GM19324 (cell line): ENCODE measurements around the gene PPP4R2.
"Not testable (repeated sequence)": the region's sequence is repeated elsewhere in the genome, so short reads cannot be mapped to it uniquely, and the experiment has no call there.

Experiments used
- ATAC-seq: cut with Tn5 transposase; IDR thresholded peaks from one replicate; pipeline ENCODE4 v1.9.1; 2021; ENCODE audit warnings: mild to moderate bottlenecking, moderate library complexity; ENCODE audit not compliant: unreplicated experiment, low FRiP score

The PPP4R2 gene

DNA sequence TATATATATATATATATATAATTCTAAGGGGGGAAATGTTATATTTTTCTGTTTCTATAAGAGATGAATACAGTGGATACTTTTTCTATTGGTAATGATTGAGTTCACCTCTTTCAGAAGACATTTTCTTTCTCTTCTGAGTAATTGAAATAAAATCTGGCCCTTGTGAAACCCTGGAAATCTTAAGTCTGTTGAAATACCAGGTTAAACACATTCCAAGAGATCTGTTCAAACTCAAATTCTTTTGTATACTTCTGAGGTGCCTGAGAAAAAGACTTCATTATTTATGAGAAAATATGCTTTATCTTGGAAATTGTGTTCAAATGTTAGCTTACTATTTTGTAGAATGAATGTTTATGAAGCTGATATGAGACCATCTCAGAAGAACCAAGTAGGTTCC is 69.6 kb downstream of the PPP4R2 start:
- not testable (repeated sequence) for ATAC-seq

DNA sequence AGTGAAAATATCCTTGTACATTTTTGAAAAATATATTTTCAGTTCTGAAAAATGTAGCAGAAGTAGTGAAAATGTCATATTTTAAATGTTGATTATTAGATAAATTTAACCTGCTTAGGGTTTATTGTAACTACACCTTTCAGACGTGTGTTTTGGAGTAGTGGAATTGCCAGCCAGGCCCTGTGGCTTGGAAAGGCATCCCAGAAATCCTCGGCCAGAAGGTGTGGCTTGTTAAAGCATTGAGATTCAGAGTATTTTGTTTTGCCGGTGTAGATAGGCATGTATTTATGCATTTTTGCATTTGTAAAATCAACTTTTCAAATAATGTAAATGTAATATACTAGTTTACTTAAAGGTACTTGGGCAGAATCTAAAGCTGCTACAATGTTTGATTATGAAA is 71.8 kb downstream of the PPP4R2 start:
- no peak for ATAC-seq

DNA sequence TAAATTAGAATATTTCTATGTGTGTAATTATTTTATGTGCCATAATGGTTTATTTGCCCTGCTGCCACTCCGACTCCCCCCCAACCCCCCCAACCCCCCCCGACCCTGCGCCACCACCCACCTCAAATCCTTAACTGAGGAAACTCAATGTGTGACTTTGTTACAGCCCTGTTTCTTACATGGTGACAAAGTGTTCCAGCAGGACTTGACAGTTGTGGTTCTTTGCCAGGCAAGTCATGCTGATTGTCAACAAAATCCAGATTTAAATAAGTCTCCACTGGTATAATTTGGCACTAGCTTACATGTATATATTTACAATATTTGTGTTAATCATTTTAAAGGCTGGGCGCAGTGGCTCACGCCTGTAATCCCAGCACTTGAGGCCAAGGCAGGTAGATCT is 72.6 kb downstream of the PPP4R2 start:
- ATAC-seq = no peak

DNA sequence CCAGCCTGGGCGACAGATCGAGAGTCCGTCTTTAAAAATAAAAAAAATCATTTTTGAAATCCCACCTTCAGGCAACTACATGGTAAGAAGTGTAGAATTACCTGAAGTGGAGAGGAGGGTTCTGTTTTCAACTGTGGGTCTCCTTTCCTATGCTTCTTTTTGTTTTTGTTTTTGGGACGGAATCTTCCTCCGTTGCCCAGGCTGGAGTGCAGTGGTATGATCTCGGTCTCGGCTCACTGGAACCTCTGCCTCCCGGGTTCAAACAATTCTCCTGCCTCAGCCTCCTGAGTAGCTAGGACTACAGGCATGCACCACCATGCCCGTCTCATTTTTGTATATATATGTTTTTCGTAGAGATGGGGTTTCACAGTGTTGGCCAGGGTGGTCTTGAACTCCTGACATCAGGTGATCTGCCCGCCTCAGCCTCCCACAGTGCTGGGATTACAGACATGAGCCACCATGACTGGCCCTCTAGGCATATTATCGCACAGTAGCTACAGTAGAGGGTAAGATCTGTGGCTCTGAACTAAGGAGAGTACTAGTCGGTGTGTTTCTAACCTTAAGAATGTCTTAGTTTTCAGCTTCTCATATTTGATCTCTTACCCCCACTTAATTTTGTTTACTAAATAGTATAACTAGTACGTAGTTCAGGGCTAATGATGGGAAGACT is 73.3 kb downstream of the PPP4R2 start:
- no peak for ATAC-seq

DNA sequence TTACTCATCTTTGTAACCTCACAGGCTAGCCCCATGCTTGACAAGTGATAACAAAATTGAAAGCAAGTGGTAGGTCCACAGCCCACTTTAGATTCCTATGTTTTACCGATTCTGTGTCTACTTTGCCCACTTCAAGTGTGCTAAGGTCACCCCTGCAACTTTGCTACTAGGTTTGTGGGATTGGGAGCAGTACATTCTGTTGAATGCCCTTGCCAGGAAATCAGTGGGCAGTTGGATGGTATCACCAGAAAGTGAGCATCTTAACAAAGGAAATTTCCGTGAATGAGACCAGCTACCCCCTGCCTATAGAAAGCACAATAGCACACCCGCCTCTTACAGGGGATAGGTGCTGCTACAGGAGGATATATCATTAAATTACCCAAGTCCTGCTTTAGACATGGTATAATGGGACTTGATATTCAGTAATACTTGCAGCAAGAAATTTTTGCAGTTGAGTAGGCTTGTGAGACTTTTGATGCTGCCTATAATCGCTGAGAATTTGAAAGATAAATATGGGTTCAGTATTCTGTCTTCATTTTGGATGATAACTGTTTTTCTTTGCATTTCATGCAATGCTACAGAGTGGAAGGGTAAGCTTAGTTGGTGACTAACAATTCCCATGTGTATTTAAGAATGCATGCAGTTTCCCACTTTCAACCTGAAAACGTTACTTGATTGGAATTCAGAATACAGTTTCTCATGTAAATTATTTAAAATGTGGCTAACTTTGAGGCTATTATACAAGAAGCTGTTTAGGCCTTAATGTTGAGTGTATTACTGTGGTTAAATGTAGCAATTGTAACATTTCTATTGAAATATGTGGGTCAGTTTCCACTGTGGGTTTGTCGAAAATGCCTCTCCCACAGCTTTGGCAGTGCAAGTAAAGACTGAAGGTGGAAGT is 74.3 kb downstream of the PPP4R2 start:
- ATAC-seq = no peak

DNA sequence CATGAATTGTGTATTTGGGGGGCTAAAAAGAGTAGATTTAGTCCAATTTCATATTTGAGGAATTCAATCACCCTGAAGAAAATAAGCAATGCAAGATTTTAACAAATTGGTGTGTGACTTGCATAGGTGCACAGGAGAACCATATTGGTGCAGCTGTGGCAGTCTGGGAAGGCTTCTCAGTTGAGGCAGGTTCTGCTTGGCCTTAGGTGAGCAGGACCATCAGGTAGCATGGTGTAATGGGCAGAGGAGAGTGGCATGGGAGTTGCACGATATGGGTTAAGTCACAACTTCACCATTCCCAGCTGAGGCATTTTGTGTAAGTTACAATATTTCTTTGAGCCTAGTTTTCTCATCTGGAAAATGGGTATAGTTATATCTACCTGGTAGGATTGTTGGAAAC is 75.3 kb downstream of the PPP4R2 start:
- no peak for ATAC-seq

DNA sequence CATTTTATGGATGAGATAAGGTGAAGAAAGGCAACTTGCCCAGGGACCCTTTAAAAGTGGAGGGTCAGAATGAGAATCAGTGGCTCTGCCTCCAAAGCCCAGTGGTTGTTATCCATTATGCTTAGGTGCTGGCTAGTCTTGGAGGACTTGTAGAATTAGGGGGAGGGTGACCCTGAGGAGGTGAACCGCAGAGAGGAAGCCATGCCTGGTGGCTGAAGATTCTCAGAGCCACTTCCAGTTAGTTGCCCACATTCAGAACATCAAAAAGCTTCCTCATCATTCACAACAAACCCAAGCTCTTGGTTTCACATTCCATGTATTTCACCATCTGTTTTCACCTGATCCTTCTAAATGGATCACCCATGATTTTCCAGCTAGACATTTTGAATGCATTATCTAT is 76.0 kb downstream of the PPP4R2 start:
- no peak for ATAC-seq

DNA sequence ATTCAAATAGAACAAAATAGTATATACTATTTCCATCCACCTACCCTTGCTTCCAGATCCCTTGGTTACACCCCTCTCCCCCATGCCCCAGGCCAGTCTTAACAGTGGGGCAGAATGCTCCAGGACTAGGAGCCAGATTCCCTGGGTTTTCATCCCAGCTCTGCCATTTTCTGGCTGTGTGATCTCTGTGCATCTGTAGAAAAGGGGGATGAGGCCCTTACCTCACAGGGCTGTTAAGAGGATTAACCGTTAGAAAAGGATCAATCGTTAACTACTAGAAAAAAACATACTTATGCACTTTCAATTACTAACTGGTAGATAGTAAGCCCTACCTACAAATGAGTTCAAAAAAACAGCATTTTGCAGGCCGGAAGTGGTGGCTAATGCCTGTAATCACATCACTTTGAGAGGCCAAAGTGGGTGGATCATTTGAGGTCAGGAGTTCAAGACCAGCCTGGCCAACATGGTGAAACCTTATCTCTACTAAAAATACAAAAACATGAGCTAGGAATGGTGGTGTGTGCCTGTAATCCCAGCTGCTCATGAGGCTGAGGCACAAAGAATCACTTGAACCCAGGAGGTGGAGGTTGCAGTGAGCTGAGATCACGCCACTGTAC is 76.6 kb downstream of the PPP4R2 start:
- ATAC-seq = no peak

DNA sequence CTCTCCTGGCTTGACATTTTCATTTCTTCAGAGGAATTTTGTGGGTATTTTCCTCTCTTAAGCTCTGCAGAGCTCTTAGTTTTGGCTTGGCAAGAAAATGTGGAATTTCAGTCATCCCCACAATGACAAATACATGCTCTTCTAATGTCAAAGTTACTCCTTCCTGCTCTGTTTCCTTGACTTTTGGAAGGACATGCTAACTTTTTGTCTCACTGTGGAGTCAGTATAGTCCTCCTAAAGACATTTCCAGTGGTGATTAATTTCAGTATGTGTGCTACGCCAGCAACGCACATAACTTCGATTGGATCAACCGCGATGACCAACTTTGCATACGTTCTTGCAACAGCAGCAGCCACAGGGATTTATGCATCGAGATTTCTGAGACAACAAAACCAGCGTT is 78.2 kb downstream of the PPP4R2 start:
- no peak for ATAC-seq

DNA sequence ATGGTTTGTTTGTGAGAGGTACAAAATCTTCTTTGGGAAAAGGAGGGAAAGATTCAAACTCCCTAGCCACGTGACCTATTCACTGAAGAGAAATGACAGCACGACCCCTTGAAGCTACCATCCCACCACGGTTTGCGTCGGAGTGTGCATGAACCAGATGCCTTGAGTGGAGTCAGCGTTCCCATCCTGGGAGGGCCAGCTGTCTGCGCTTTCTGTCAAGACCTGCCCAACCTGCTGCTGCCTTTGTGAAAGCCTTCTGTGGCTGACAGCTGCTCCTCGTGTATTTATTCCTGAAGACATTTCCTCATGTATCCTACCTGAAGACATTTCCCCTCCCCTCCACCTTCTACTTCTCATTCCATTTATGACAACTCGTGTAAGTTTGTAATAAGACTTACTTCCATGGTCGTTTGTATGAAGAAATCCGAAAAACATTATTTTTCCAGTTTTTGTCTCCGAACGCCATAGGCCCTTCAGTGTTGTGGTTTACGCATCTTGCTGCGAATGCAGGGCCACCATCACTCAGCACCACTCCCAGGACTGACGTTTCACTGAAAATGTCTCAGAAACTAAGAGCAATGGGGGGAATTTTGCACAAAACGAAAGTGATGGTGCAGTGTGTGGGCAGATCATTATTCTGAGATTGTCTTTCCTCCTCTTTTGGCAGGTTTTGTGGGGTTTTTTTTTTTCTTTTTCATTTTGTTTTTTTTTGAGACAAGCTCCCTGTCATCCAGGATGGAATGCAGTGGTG is 83.8 kb downstream of the PPP4R2 start:
- no peak for ATAC-seq

DNA sequence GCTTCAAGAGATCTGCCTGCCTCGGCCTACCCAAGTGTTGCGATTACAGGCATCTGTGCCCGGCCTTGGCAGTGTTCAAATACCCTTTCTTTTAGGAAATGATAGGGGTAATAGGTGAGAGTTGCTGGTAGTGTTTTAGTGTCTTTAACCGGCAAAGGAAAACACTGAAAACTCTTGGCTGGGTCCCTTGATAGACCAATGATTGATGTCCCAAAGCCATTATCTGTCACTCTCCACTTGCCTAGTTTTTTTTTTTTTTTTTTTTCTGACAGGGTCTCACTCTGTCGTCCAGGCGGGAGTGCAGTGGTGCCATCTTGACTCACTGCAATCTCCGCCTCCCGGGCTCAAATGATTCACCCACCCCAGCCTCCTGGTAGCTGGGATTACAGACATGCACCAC is 84.5 kb downstream of the PPP4R2 start:
- ATAC-seq = no peak

DNA sequence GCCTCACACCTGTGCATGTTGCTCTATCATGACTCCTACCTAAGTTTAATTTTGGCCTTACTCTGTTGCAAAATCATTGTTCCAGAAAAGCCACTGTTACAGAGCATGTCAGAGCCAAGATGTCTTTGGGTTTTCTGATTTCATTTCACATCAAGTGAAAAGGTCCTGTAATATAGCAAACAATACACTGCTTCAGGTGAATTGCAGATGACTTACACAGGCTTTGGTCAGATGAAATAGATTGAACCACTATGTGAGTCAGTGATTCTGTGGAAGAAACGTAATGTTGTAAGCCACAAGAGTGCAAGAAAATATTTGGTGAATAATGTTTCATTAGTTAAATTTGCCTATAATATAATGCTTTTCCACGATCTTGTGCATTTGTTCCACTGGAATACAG is 87.6 kb downstream of the PPP4R2 start:
- no peak for ATAC-seq

DNA sequence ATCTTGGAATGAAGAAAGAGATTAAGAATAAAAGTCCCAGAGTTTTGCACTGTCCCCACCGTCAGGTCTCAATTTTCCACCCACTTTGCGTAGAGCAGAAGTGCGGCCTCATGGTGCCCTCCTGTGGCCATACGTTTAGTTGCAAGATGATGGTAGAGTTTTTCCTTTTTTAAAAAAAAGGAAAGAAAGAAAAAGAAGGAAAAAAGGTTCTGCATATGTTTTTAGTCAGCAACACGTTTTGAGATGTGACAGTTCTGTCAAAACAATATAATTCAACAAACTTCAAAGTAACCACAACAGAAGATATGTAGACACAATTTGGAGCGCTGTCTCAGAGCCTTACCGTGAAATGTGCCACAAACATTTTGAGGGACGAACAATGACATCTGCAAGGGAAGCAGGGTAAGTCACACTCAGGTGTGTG is 89.5 kb downstream of the PPP4R2 start:
- ATAC-seq = no peak

DNA sequence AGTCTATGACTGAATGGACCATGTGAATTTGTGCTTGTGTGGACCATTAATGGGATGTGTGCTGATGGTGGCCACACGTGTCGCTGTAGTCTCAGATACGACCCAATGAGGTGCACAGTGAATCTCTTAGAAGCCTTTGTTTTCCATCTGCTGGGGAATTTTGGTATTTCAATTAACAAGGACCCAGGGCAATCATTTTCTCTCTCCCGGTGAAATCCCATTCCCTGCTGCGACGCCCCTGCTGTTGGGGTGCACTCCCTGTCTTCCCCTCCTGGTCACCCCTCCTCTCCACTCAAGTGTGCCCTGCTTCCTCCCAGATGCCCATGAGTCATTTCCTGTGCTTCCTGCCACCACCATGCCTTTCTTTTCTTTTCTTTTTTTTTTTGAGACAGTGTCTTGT is 97.5 kb downstream of the PPP4R2 start:
- no peak for ATAC-seq

DNA sequence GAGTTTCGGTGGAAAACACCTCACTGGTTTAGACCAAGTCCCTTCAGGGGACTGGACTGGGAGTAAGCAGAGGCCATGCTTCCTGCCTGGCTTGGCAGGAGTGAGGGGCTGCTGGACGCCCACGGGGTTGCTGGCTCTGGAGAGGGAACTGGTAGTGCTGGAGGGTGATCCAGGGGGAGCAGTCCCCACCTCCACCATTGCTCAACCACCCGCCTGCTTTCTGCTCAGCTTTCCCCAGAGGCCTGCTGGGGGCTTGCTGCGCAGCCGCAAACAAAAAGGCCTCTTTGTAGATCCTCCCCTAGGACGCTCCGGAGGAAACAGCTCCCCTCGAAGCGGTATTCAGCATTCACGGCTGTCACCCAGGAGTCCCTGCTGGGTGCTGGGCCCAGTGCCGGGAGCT is 98.3 kb downstream of the PPP4R2 start:
- ATAC-seq = no peak

DNA sequence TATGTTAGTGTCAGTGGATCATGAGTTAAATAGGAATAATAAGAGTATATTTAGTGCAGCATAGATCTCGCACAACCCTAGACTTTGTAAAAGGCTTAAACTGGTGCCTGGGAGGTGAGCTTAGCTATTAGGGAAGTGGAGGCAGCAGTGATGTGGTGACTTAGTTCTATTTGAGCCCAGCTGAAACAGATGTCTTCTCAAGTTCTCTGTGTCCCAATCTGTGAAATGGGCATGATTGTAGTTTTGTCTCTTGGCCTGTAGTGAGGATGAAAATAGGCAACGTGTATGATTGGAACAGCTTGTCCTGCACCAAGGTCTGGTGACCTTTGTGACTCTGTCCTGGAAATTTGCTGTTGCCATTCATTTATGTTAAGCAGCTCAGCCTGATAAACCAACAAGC is 99.6 kb downstream of the PPP4R2 start:
- ATAC-seq = no peak

DNA sequence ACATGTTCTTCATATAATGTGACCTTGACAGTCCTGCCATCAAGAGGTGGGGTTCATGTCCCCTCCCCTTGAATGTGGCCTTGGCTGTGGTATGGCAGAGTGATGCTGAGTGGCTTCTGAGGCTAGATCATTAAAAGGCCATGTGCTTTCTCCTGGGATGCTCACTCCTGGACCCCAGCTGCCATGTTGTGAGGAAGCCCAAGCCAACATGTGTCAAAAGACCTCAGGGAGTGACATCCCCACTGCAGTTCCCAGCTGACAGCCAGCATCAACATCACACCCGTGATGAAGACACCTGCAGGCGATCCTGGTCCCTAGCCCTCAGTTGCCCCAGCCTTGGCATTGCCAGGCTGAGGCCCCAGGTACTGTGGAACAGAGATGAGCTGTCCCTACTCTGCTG is 101.4 kb downstream of the PPP4R2 start:
- ATAC-seq = no peak

DNA sequence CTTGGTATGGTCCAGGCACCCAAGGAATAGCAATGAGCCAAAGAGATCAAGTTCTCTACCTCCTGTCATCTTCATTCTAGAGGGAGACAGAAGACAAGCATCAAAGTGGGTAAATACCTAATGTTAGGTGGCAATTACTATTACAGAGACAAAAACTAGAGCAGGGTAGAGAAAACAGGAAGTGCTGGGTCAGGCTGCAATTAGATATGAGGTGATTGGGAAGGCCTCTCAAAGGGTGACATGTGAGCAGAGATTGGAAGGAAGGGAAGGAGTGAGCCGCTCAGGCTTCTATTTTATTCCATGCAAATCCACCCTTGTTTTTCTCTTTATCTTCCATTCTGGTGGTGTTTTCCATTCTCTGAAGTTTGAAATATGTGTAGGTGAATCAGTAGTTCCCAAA is 102.3 kb downstream of the PPP4R2 start:
- ATAC-seq = no peak

DNA sequence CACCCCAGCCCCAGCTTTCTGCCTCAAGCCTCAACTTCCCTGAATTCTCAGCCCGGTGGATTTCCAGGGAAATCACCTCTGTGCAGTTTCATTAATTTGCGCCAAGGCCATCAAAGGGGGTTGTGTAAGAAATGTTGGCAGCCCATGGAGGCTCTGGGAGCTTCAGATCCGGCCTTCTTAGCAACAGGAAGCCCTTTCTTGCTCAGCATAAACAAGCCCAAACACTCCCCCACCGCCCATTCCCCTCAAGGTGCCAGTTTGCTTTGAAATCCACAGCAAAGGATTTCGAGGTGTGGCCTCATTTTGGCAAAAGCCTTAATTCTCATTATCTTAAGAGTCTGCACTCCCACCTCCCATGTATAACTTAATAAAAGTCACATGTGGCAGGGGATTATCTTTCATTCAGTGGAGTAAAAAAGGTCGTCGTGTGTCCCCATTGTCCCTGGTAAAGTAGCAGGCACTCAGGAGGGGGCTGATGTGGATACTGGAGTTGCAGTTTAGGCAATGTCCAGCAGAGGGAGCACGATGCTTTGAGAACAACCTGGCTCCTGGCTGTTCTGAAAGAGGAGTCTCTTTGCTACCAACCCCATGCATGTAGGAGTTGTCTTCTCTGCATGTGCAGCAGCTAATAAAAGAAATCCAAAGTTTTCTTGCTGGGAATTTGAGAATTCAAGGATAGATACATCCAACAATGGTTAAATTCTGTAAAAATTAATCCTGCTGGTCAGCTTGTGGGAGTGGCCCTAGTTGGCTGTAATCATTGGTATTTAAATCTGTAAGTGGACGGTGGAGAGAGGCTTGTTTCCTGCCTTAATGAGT is 104.3 kb downstream of the PPP4R2 start:
- ATAC-seq = no peak

DNA sequence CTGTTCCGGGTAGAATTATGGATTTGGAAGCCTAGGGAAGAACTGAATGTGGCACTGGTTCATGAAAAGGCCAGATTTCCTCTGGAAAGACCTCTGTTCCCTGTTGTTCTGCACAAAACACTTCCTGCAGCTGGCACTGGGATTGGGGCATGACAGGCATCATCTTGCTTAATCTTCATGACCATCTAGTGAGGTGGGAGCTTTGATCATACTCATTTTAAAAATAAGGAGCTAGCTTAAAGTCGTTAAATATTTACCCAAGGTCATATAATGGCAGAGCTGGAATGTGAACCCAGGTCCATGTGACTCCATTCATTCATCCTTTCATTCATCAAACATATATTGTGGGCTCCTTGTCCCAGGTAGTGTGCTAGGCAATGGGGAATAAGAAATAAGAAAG is 105.3 kb downstream of the PPP4R2 start:
- no peak for ATAC-seq
